C4-2B (cell line): ENCODE results near the gene TCF3.

Experiments used
- H3K27ac ChIP-seq: fragments of 450-650 bp; 2 replicates; pipeline ENCODE4 v1.5.1; 2017
- CTCF ChIP-seq: fragments of 450-650 bp; conservative IDR thresholded peaks from 2 replicates; pipeline ENCODE4 v1.5.1; 2017; ENCODE audit warnings: mild to moderate bottlenecking
- ZFX ChIP-seq: fragments of 450-650 bp; IDR thresholded peaks from 2 replicates; pipeline ENCODE4 v1.6.1; 2017

TCF3 gene

GRCh38 chr19:1569997-1570396 lies 82.4 kb downstream of the TCF3 start:
- H3K27ac ChIP-seq, result peak overlapping the region; percentile 61
- TF ChIP-seq ZFX, result no peak
- no peak for TF ChIP-seq CTCF

GRCh38 chr19:1568320-1569019 lies 83.9 kb downstream of the TCF3 start, which contains the start of gene MEX3D:
Gene MEX3D (minus strand): TSS chr19:1568325. CDS start chr19:1568058, 267 bp downstream.
- TF ChIP-seq CTCF (no peak), ZFX (no peak)
- peak within 1 kb of the TSS; percentile 83 for H3K27ac ChIP-seq

- TF ChIP-seq CTCF, result no peak
- TF ChIP-seq ZFX, result no peak
- peak overlapping the region; percentile 83 for H3K27ac ChIP-seq
Observed at GRCh38 chr19:1567848-1568227, 84.6 kb downstream of the TCF3 start.

- peak overlapping the region; percentile 83 for H3K27ac ChIP-seq
Observed at GRCh38 chr19:1567116-1567847, 85.1 kb downstream of the TCF3 start.

GRCh38 chr19:1566392-1567115 lies 85.9 kb downstream of the TCF3 start:
- H3K27ac ChIP-seq, result peak overlapping the region; percentile 83
- TF ChIP-seq ZFX (no peak), CTCF (no peak)

More at GRCh38 chr19:1567116-1567847, 85.1 kb downstream of the TCF3 start:
- peak; percentile 57; the same call in 1 of the 2 replicates for TF ChIP-seq ZFX
- no peak for TF ChIP-seq CTCF

- no peak for TF ChIP-seq ZFX
- no peak for TF ChIP-seq CTCF
- no peak overlapping the region for H3K27ac ChIP-seq
Observed at GRCh38 chr19:1563251-1563650, 89.2 kb downstream of the TCF3 start.
